Osteocyte (in vitro differentiated cells): Measurements from ENCODE around the gene KCNK10. TPM values are rescaled to one million over a fixed set of nuclear protein-coding genes. Genes with fewer than 3 reads are reported as not detected.

ENCODE experiments used
- DNase-seq: peaks from one replicate; pipeline ENCODE4 v3.0.0; 2021; ENCODE audit warnings: mixed read lengths; ENCODE audit not compliant: unreplicated experiment; ENCODE audit errors: extremely low spot score
- H3K27ac Mint-ChIP-seq: one replicate; pipeline ENCODE4 v1.8.0; 2021; ENCODE audit warnings: mild to moderate bottlenecking, mixed read lengths; ENCODE audit not compliant: unreplicated experiment
- H3K27me3 Mint-ChIP-seq: one replicate; pipeline ENCODE4 v1.8.0; 2021; ENCODE audit warnings: mixed read lengths; ENCODE audit not compliant: unreplicated experiment
- H3K36me3 Mint-ChIP-seq: one replicate; pipeline ENCODE4 v1.8.0; 2021; ENCODE audit warnings: mixed read lengths; ENCODE audit not compliant: unreplicated experiment
- H3K4me1 Mint-ChIP-seq: one replicate; pipeline ENCODE4 v1.8.0; 2021; ENCODE audit warnings: mixed read lengths; ENCODE audit not compliant: unreplicated experiment
- H3K4me3 Mint-ChIP-seq: one replicate; pipeline ENCODE4 v1.8.0; 2021; ENCODE audit warnings: mild to moderate bottlenecking, moderate library complexity, mixed read lengths; ENCODE audit not compliant: unreplicated experiment
- H3K9me3 Mint-ChIP-seq: one replicate; pipeline ENCODE4 v1.8.0; 2021; ENCODE audit warnings: mixed read lengths; ENCODE audit not compliant: unreplicated experiment
- CTCF ChIP-seq: fragments of 200-600 bp; sonication (generic); IDR thresholded peaks from 2 replicates; pipeline ENCODE4 v1.5.0; 2021; ENCODE audit warnings: antibody characterized with exemption, mild to moderate bottlenecking, moderate library complexity
- total RNA-seq: library from RNA; stranded (reverse); gene quantifications from 2 replicates; pipeline ENCODE4 v1.2.1, GENCODE V29; 2021

Gene KCNK10
- total RNA-seq, 1 donor from 2014 or later: not detected

DNA sequence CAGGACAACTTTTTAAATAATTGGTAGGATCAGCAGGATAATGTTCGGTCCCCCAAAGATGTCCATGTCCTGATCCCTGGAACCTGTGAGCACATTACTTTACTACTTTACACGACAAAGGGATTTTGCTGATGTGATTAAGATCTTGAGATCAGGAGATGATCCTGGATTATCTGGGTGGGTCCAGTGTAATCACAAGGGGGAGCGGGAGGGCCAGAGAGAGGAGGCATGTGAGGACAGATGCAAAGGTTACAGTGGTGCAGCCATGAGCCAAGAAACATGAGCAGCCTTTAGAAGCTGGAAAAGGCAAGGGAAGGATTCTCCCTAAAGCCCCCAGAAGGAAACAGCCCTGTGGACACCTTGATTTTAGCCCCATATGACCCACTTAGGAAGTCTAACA is 33.1 kb downstream of the KCNK10 start:
- DNase-seq: no peak
- no peak for TF ChIP-seq CTCF
- Mint-ChIP-seq H3K4me1 (no peaks in the 10 kb centered on the region), H3K4me3 (no peak overlapping the region), H3K36me3 (no peaks in the 10 kb centered on the region), H3K27ac (no peak overlapping the region), H3K27me3 (no peaks in the 10 kb centered on the region), H3K9me3 (peaks cover 13% of the 10 kb centered on the region)

GRCh38 chr14:88289234-88289633 is 33.8 kb downstream of the KCNK10 start:
- Mint-ChIP-seq H3K4me1 (no peaks in the 10 kb centered on the region), H3K27me3 (no peaks in the 10 kb centered on the region), H3K4me3 (no peak overlapping the region), H3K36me3 (no peaks in the 10 kb centered on the region), H3K9me3 (peaks cover 12% of the 10 kb centered on the region), H3K27ac (no peak overlapping the region)
- TF ChIP-seq CTCF: no peak
- DNase-seq: no peak

DNA sequence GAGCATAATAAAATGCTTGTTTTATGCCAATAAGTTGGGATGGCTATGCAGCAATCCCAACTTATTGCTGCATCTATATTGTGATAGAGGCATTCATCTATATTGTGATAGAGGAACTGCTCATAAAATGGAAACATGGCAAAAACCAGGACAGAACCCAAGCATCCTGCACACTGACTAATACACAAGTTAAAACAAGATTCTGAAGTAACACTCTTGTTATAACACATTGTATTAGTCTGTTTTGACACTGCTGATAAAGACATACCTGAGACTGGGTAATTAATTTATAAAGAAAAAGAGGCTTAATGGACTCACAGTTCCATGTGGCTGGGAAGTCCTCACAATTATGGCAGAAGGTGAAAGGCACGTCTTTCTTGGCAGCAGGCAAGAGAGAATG is 36.8 kb downstream of the KCNK10 start:
- no peaks in the 10 kb centered on the region for H3K27me3 Mint-ChIP-seq
- DNase-seq: no peak
- no peak overlapping the region for H3K27ac Mint-ChIP-seq
- no peaks in the 10 kb centered on the region for H3K4me1 Mint-ChIP-seq
- H3K36me3 Mint-ChIP-seq: no peaks in the 10 kb centered on the region
- H3K4me3 Mint-ChIP-seq: no peak overlapping the region
- no peak for TF ChIP-seq CTCF
- peaks cover 7% of the 10 kb centered on the region for H3K9me3 Mint-ChIP-seq

GRCh38 chr14:88281447-88281846 is 41.6 kb downstream of the KCNK10 start:
- Mint-ChIP-seq H3K36me3 (no peaks in the 10 kb centered on the region), H3K27me3 (no peaks in the 10 kb centered on the region), H3K4me1 (no peaks in the 10 kb centered on the region), H3K4me3 (no peak overlapping the region), H3K27ac (no peak overlapping the region), H3K9me3 (peaks cover 12% of the 10 kb centered on the region)
- no peak for TF ChIP-seq CTCF
- DNase-seq: no peak

DNA sequence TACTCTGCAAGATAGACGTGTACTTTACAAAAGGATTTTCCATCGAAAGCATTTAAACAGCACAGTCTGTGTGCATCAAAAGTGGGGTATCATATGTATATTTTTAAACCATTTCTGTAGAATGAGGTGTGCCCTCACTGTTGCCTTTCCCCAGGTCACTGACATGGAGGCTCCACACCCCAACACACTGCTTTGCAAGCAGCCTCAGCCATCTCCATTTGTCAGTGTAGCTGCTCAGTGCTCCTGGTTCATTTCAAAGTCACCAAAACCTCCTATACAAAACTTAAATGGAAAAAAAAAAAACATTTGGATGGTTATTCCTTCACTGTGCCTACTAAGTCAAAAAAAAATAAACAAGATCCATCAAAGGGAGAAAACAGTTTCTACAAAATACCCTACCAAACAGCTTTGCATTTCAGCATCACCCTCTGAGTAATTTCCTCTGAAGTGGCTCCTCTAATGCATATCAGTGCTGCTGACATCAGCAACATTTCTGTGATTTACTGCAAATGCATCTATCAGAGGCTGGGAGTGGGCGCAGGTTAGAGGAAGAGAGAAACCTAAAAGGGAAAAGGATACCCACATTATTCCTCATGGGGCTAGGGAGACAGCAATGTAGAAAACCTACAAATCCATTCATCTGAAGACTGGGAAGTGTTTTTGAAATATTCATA is 46.0 kb downstream of the KCNK10 start:
- Mint-ChIP-seq H3K4me3 (no peak overlapping the region), H3K4me1 (no peaks in the 10 kb centered on the region), H3K9me3 (peaks cover 5% of the 10 kb centered on the region), H3K27ac (no peak overlapping the region), H3K27me3 (no peaks in the 10 kb centered on the region), H3K36me3 (no peaks in the 10 kb centered on the region)
- DNase-seq: no peak
- no peak for TF ChIP-seq CTCF
